K562 (cell line): Measurements from ENCODE around the gene TSC22D1. TPM values are rescaled to one million over a fixed set of nuclear protein-coding genes. Genes with fewer than 3 reads are reported as not detected.

ENCODE experiments used
- ATAC-seq: fragments of 200-7000 bp; cut with Tn5 transposase; 3 replicates; pipeline ENCODE4 v1.9.1; 2020; ENCODE audit warnings: moderate library complexity
- BruUV-seq: library from RNA; stranded (reverse); fragments of 400-500 nt; replicated peaks from 2 replicates; lab custom pipeline; 2021; lab: Mats Ljungman, UMichigan
- CTCF ChIA-PET: fragments of 300-600 bp; formaldehyde crosslinking; extraction: SDS; loops from one replicate; lab custom pipeline; 2021; ENCODE audit warnings: low intra/inter-chr PET ratio; lab: Yijun Ruan, JAX
- POLR2A ChIA-PET: fragments of 300-600, 350-650 bp; sonication (Branson Sonifier 250); formaldehyde crosslinking; extraction: SDS; loops from one replicate; lab custom pipeline; 2021; ENCODE audit warnings: antibody characterized with exemption, inconsistent platforms; lab: Yijun Ruan, JAX
- DNase-seq, 4 experiments: peaks; one replicate each; pipeline versions ENCODE4 v3.0.0 to v3.0.0-alpha.2; 2011 to 2018; ENCODE audit warnings: low spot score in 3 of 4, mixed read lengths in 3 of 4; ENCODE audit errors: extremely low read depth in 1 of 4
- FAIRE-seq: peaks from 2 replicates; lab custom pipeline; 2011; peaks lifted over from hg19 to GRCh38; lab: Jason Lieb, UNC
- H2AFZ ChIP-seq: 2 replicates; pipeline ENCODE4 v1.6.0; 2011; ENCODE audit warnings: low read depth, low read length, control low read depth, inconsistent platforms
- H3K27ac ChIP-seq: fragments of 200-600 bp; 3 replicates; pipeline ENCODE4 v1.8.0; 2011; ENCODE audit warnings: low read depth, mild to moderate bottlenecking, control low read depth, inconsistent platforms, low read length, moderate library complexity, mixed read lengths; ENCODE audit errors: extremely low read depth
- H3K27me3 ChIP-seq, 2 experiments: fragments of 300-600 bp in 1 of 2; 2 replicates in 1 of 2; 3 replicates in 1 of 2; pipeline versions ENCODE4 v1.6.0 to v1.8.0; 2011; ENCODE audit warnings: inconsistent platforms in 2 of 2, low read length in 2 of 2, mild to moderate bottlenecking in 1 of 2, mixed read lengths in 1 of 2, moderate library complexity in 1 of 2; ENCODE audit not compliant: control insufficient read depth in 2 of 2, insufficient read depth in 2 of 2
- H3K36me3 ChIP-seq: fragments of 300-600 bp; 3 replicates; pipeline ENCODE4 v1.8.0; 2011; ENCODE audit warnings: mild to moderate bottlenecking, low read length, inconsistent platforms; ENCODE audit not compliant: control insufficient read depth, insufficient read depth
- H3K4me1 ChIP-seq, 2 experiments: fragments of 200-600 bp in 1 of 2; replicated peaks in 1 of 2; 2 replicates in 1 of 2; 3 replicates in 1 of 2; pipeline versions ENCODE4 v1.5.1 to v1.8.0; 2011; ENCODE audit warnings: inconsistent platforms in 2 of 2, low read length in 2 of 2, mild to moderate bottlenecking in 1 of 2, mixed read lengths in 1 of 2, moderate library complexity in 1 of 2; ENCODE audit not compliant: control insufficient read depth in 2 of 2, insufficient read depth in 2 of 2
- H3K4me2 ChIP-seq: 2 replicates; pipeline ENCODE4 v1.6.1; 2011; ENCODE audit warnings: low read length, control low read depth, inconsistent platforms, mixed read lengths; ENCODE audit not compliant: insufficient read depth
- H3K4me3 ChIP-seq: fragments of 200-600 bp; sonication (generic), shearing (Covaris generic); 2 replicates; pipeline ENCODE4 v1.5.1; 2016; ENCODE audit warnings: control low read depth, inconsistent platforms
- H3K79me2 ChIP-seq: fragments of 200-600 bp; 3 replicates; pipeline ENCODE4 v1.8.0; 2011; ENCODE audit warnings: low read length, inconsistent platforms; ENCODE audit not compliant: control insufficient read depth, insufficient read depth
- H3K9ac ChIP-seq, 2 experiments: 2 replicates each; pipeline versions ENCODE4 v1.6.0 to v1.6.1; 2011; ENCODE audit warnings: low read depth in 2 of 2, low read length in 2 of 2, control low read depth in 1 of 2, inconsistent platforms in 1 of 2, mild to moderate bottlenecking in 1 of 2, mixed read lengths in 1 of 2; ENCODE audit not compliant: insufficient read depth in 1 of 2
- H3K9me1 ChIP-seq: one replicate; pipeline ENCODE4 v1.6.0; 2011; ENCODE audit warnings: inconsistent platforms, mild to moderate bottlenecking, low read length, moderate library complexity; ENCODE audit not compliant: control insufficient read depth, insufficient read depth
- H3K9me3 ChIP-seq: replicated peaks from 2 replicates; pipeline ENCODE4 v1.5.1; 2011; ENCODE audit warnings: low read depth, low read length, inconsistent platforms; ENCODE audit not compliant: control insufficient read depth, insufficient read depth
- H4K20me1 ChIP-seq: replicated peaks from 2 replicates; pipeline ENCODE4 v1.6.1; 2011; ENCODE audit warnings: low read length, inconsistent platforms, mixed read lengths; ENCODE audit not compliant: control insufficient read depth, insufficient read depth
- ATF4 ChIP-seq: fragments of 450-650 bp; formaldehyde crosslinking; IDR thresholded peaks from 2 replicates; pipeline ENCODE4 v1.4.0; 2022; ENCODE audit warnings: mild to moderate bottlenecking, moderate library complexity
- CBFA2T2 ChIP-seq: fragments of 450-650 bp; conservative IDR thresholded peaks from 2 replicates; pipeline ENCODE4 v1.6.1; 2017; ENCODE audit warnings: mild to moderate bottlenecking
- CBFA2T3 ChIP-seq: fragments of 450-650 bp; IDR thresholded peaks from 2 replicates; pipeline ENCODE4 v1.6.1; 2017
- ELF2 ChIP-seq: fragments of 250-450 bp; sonication (Bioruptor Pico); IDR thresholded peaks from 2 replicates; pipeline ENCODE4 v1.5.0; 2021; ENCODE audit warnings: mild to moderate bottlenecking
- HLTF ChIP-seq: fragments of 450-650 bp; IDR thresholded peaks from 2 replicates; pipeline ENCODE4 v1.6.1; 2016
- MAX ChIP-seq: sonication (generic); formaldehyde crosslinking; IDR thresholded peaks from 2 replicates; pipeline ENCODE4 v1.9.0; 2022; ENCODE audit warnings: mild to moderate bottlenecking, missing genetic modification reagents
- NFYB ChIP-seq: IDR thresholded peaks from 2 replicates; pipeline ENCODE4 v1.6.1; 2011; ENCODE audit warnings: mild to moderate bottlenecking, moderate library complexity; ENCODE audit not compliant: insufficient read length; ENCODE audit errors: extremely low read depth
- PREB ChIP-seq: sonication (generic); formaldehyde crosslinking; IDR thresholded peaks from 2 replicates; pipeline ENCODE4 v1.8.1; 2023; ENCODE audit warnings: mild to moderate bottlenecking, missing genetic modification reagents
- SRSF3 ChIP-seq: fragments of 200-400 bp; formaldehyde crosslinking; IDR thresholded peaks from 2 replicates; pipeline ENCODE4 v1.6.1; 2016; ENCODE audit warnings: mild to moderate bottlenecking, low read length, moderate library complexity; ENCODE audit not compliant: insufficient read depth
- SUPT5H ChIP-seq: fragments of 450-650 bp; IDR thresholded peaks from 2 replicates; pipeline ENCODE4 v1.6.1; 2016
- ZNF449 ChIP-seq: fragments of 250-450 bp; sonication (Bioruptor Pico); IDR thresholded peaks from 2 replicates; pipeline ENCODE4 v1.8.0; 2022; ENCODE audit warnings: moderate library complexity, mild to moderate bottlenecking, inconsistent platforms
- WGBS: fragments of 100-300 bp; shearing (Covaris generic); methylation state at CpG from one replicate; pipeline ENCODE4 v1.1.6; 2016; ENCODE audit warnings: low coverage, mixed read lengths; ENCODE audit not compliant: insufficient coverage; ENCODE audit errors: missing lambda C conversion rate; 5-methylcytosine and 5-hydroxymethylcytosine counted together
- in situ Hi-C: fragments of 300-500 bp; cut with MboI; formaldehyde crosslinking; loops from 4 replicates; pipeline ENCODE4 v1.15.0; 2018; ENCODE audit warnings: inconsistent platforms, mixed read lengths
- intact Hi-C: fragments of 100-400 bp; cut with micrococcal nuclease; formaldehyde crosslinking; loops from 2 replicates; pipeline ENCODE4 v1.14.2; 2022
- polyA plus RNA-seq, 8 experiments: library from polyadenylated mRNA; depleted of rRNA in 4 of 8; stranded (reverse) in 5 of 8; unstranded in 3 of 8; fragments of >200 nt; fragmentation: Nextera tagmentation in 2 of 8; fragmentation: Illumina TruSeq in 1 of 8; extraction: Ambion mirVana in 2 of 8; extraction: Trizol in 1 of 8; gene quantifications; 2 replicates each; pipeline versions ENCODE4 v1.2.1 to v1.2.3, GENCODE V29; 2011 to 2014; ENCODE audit warnings: inconsistent platforms in 1 of 8, missing spikeins in 1 of 8
- total RNA-seq, 7 experiments: library from RNA; depleted of rRNA in 6 of 7; stranded (reverse); fragments of >200 nt in 6 of 7; fragmentation: Illumina TruSeq in 2 of 7; extraction: Trizol in 2 of 7; gene quantifications; 2 replicates each; pipeline versions ENCODE4 v1.2.1 to v1.2.3, GENCODE V29; 2011 to 2021; ENCODE audit warnings: low replicate concordance in 1 of 7

TSC22D1 gene
- total and polyA plus RNA-seq, 9 of the 15 experiments (the other 6 are each of a cell fraction or from before 2014, with no cell fraction given), result 2.6 to 19.8 (median 8.4) TPM

- TF ChIP-seq HLTF, result peak; percentile 60; the same call in 1 of the 2 replicates
Measured at GRCh38 chr13:44397766-44398223, 178.3 kb downstream of the TSC22D1 start (continued).

GRCh38 chr13:44396701-44397580 is 179.2 kb downstream of the TSC22D1 start:
- intact Hi-C loops, result no loop called here
- TF ChIP-seq SRSF3 (no peak), SUPT5H (no peak), ZNF449 (CRISPR knock-in tag) (no peak), NFYB (no peak), ELF2 (no peak), PREB (CRISPR knock-in tag) (no peak), CBFA2T3 (peak; percentile 28; the same call in 1 of the 2 replicates), ATF4 (CRISPR knock-in tag) (0 out of 2 replicates have a peak, but pooled peaks have one; percentile 16), MAX (peak; percentile 7; the same call in 1 of the 2 replicates), CBFA2T2 (peak; percentile 28; the same call in 1 of the 2 replicates)

More at GRCh38 chr13:44396701-44397580, 179.2 kb downstream of the TSC22D1 start:
- in situ Hi-C loops, result no loop called here
- H2AFZ ChIP-seq, result peak overlapping the region; percentile 84
- H3K36me3 ChIP-seq, result no peaks in the 10 kb centered on the region
- no peaks in the 10 kb centered on the region for H3K9me1 ChIP-seq
- POLR2A ChIA-PET, result interaction anchor here (1.1 kb wide), 1 partner anchor 22 kb away, joined by 3 read pairs; no protein-coding TSS in a partner anchor
- 27% methylated on average over 25 of the region's 26 CpGs for WGBS
- no peaks in the 10 kb centered on the region for H3K27me3 ChIP-seq
- CTCF ChIA-PET, result no interaction called here
- peak overlapping the region; percentile 45 to 59; a peak in 3 of 4 replicates for H3K9ac ChIP-seq
- H3K4me1 ChIP-seq, result peaks cover 23 to 34% of the 10 kb centered on the region in 2 experiments; a peak in 4 of 5 replicates
- no peaks in the 10 kb centered on the region for H3K9me3 ChIP-seq
- BruUV-seq, result no TSS peak
- H4K20me1 ChIP-seq, result no peaks in the 10 kb centered on the region
- DNase-seq (peak; percentile 23 to 46 (median 30)), ATAC-seq (peak; percentile 17), FAIRE-seq (peak; percentile 65)
- H3K27ac ChIP-seq, result peak overlapping the region; percentile 78
- peak overlapping the region; percentile 63 for H3K4me2 ChIP-seq
- H3K4me3 ChIP-seq, result no peak overlapping the region
- H3K79me2 ChIP-seq, result no peaks in the 10 kb centered on the region
